ENCODE data around the gene CSPG5.

CSPG5 gene

DNA sequence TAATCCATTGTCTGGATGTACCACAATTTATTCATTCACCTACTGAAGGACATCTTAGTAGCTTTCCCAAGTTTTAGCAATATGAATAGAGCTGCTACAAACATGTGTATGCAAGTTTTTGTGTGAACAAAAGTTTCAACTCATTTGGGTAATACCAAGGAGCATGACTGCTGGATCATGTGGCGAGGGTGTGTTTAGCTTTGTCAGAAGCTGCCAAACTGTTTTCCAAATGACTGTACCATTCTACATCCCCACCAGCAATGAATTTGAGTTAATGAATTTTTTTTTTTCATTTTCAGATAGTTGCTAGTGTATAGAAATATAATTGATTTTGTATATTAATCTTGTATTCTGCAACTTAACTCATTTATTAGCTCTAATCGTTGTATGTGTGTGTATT lies 45.2 kb downstream of the CSPG5 start:
- TF ChIP-seq TAF1 (IDR thresholded peaks at IDR 0.05; ENCODE audit: borderline replicate concordance, low read depth, low read length) (no peak), POLR2AphosphoS5 (IDR thresholded peaks at IDR 0.05; ENCODE audit: low read depth, low read length) (no peak)
- no peak for DNase-seq (ENCODE audit: insufficient read length)
- peak; percentile 17 for FAIRE-seq

DNA sequence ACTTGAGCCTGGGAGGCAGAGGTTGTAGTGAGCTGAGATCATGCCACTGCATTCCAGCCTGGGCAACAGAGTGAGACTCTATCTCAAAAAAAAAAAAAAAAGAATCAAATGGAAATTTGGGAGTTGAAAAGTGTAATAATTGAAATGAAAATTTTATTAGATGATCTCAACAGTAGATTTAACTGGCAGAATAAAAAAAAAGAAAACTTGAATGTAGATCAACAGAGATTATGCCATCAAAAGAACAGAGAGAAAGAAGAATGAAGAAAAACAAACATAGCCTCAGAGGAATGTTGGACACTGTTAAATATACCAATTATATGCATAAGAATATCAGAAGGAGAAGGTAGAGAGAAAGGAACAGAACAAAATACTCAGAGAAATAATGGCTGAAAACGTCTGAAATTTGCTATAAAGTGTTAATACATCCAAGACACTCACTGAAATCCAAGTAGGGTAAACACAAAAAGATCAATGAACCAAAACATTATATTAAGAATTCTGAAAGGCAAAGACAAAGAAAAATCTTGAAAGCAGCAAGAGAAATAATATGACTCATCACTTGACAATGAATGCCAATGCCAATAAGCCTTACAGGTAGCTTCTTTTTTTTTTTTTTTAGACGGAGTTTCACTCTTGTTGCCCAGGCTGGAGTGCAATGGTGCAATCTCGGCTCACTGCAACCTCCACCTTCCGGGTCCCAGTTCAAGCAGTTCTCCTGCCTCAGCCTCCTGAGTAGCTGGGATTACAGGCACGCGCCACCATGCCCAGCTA lies 50.5 kb downstream of the CSPG5 start:
- no peak for DNase-seq (ENCODE audit: insufficient read length)
- TF ChIP-seq POLR2A (IDR thresholded peaks at IDR 0.05; ENCODE audit: low read depth, low read length) (no peak), TAF1 (IDR thresholded peaks at IDR 0.05; ENCODE audit: borderline replicate concordance, low read depth, low read length) (no peak), POLR2AphosphoS5 (IDR thresholded peaks at IDR 0.05; ENCODE audit: low read depth, low read length) (no peak)
- FAIRE-seq: no peak

DNA sequence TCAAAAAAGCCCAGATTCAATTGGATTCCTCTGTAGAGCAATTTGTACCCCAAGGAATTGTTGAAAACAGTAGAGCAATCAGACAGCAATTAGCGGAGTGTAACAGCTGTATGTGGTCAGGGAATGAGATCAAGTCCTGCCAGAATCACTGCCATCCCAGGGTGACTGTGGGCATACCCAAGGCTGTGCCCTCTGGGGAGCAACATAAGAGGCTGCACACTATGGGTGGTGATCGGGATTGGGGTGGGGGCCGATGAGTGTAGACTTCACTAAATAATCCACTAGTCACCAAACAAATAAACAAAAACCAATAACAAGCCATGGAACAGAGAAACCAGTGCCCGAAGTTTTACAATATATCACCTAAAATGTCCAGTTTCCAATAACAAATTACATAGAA lies 53.0 kb downstream of the CSPG5 start:
- DNase-seq (ENCODE audit: insufficient read length) (no peak), FAIRE-seq (no peak)
- TF ChIP-seq POLR2AphosphoS5 (IDR thresholded peaks at IDR 0.05; ENCODE audit: low read depth, low read length): no peak
- no peak for TF ChIP-seq TAF1 (IDR thresholded peaks at IDR 0.05; ENCODE audit: borderline replicate concordance, low read depth, low read length)
- no peak for TF ChIP-seq POLR2A (IDR thresholded peaks at IDR 0.05; ENCODE audit: low read depth, low read length)

DNA sequence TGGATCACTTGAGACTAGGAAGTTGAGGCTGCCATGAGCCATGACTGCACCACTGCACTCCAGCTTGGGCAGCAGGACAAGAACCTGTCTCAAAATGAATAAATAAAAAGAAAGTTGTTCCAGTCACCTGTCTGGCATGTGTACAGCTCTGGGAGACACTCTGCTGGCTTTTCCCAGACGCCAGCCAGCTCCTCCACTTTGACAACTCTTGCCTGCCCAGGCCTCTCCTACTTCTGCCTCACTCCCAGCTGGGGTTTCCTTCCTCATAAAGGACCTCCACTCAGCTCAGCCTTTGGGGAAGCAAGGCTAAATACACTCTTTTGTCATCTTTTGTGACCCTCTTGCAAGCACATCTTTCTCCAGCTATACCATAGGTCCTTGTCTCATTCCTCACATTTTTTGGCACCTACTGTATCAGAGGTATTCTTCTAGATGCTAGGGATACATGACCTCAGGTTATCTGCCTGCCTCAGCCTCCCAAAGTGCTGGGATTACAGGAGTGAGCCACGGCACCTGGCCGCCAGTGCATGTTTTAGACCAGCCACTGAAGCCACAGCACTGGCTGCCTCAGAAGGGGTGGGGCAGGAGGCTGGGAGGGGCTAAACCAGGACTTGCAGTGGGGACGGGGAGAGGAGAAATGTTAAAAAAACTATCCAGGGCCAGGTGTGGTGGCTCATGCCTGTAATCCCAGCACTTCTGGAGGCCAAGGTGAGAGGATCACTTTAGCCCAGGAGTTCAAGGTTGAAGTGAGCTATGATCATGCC lies 55.2 kb downstream of the CSPG5 start:
- DNase-seq (ENCODE audit: insufficient read length): no peak
- FAIRE-seq: no peak
- TF ChIP-seq POLR2A (IDR thresholded peaks at IDR 0.05; ENCODE audit: low read depth, low read length) (no peak), POLR2AphosphoS5 (IDR thresholded peaks at IDR 0.05; ENCODE audit: low read depth, low read length) (no peak), TAF1 (IDR thresholded peaks at IDR 0.05; ENCODE audit: borderline replicate concordance, low read depth, low read length) (no peak)

DNA sequence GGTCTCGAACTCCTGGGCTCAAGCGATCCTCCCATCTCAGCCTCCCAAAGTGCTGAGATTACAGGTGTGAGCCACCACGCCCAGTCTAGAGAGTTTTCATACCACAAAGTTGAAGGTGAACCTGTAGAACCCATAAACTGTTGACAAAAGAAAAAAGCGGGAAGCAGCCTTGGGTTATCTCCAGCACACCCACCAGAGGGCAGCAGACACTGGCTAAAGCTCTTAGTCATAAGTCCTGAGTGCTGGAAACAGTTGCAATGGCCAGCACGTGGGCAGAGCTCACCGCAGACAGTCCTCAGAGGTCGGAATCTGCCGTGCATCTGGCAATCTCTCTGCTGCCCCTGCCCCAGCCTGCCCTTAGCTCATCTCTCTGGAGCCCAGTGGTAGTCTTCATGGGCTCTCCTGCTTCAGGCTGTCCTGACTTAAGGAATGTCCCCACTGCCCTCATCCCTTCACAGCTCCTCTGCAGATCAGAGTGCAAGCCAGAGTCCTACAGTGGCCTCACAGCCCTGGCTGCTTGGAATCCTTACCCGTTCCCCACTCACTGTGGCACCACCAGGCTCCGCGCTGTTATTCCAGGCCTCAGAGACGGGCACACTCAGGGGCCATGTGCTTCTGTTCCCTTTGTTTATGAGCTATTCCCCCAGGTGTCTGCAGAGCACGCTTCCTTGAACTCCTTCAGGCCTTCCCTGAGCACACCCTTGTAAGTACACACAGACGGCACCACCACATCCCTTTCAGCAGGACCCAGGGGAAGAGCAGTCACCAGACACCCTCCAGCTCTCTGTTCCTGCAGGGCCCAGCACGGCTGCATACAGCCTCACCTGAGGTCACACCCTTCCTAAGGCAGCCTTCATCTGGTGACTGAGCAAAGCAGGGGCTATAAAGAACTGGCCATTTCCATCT lies 56.3 kb downstream of the CSPG5 start:
- no peak for TF ChIP-seq POLR2A (IDR thresholded peaks at IDR 0.05; ENCODE audit: low read depth, low read length)
- TF ChIP-seq TAF1 (IDR thresholded peaks at IDR 0.05; ENCODE audit: borderline replicate concordance, low read depth, low read length): no peak
- no peak for TF ChIP-seq POLR2AphosphoS5 (IDR thresholded peaks at IDR 0.05; ENCODE audit: low read depth, low read length)
- FAIRE-seq: peak; percentile 74
- peak; percentile 52 for DNase-seq (ENCODE audit: insufficient read length)

DNA sequence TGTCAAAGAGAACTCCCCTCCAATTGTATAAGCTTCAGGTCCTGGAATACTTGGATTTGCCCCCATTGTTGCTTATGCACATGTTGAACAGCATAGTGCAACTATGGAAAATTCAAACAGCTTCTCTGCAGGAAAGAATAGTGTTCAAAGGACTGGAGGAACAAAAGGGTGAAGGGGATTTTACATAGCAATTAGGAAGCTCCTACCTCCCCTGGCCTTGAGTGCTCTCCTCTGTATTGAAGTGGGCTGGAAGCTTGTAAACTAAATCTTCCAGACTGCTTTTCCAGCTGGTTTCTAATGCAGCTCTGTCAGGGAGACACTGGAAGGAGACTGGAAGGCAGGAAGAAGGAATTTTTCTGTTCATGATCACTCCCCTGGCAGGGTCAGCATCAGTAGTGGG lies 57.9 kb downstream of the CSPG5 start:
- FAIRE-seq (no peak), DNase-seq (ENCODE audit: insufficient read length) (no peak)
- TF ChIP-seq TAF1 (IDR thresholded peaks at IDR 0.05; ENCODE audit: borderline replicate concordance, low read depth, low read length): no peak
- TF ChIP-seq POLR2AphosphoS5 (IDR thresholded peaks at IDR 0.05; ENCODE audit: low read depth, low read length): no peak
- TF ChIP-seq POLR2A (IDR thresholded peaks at IDR 0.05; ENCODE audit: low read depth, low read length): no peak

DNA sequence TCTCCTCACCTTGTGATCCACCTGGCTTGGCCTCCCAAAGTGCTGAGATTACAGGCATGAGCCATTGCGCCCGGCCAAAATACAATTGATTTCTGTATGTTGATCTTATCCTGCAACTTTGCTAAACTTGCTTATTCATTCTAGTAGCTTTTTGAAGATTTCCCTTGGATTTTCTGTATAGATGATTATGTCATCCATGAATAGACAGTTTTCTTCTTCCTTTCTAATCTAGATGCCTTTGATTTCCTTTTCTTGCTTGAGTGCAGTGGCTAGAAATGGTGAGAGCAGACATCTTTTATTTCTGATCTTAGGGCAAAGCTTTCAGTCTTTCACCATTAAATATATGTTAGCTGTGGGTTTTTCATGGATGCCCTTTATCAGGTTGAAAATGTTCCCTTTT lies 60.7 kb downstream of the CSPG5 start:
- FAIRE-seq: no peak
- TF ChIP-seq POLR2AphosphoS5 (IDR thresholded peaks at IDR 0.05; ENCODE audit: low read depth, low read length) (no peak), TAF1 (IDR thresholded peaks at IDR 0.05; ENCODE audit: borderline replicate concordance, low read depth, low read length) (no peak), POLR2A (IDR thresholded peaks at IDR 0.05; ENCODE audit: low read depth, low read length) (no peak)
- no peak for DNase-seq (ENCODE audit: insufficient read length)

GRCh38 chr3:47515864-47516319 lies 62.8 kb downstream of the CSPG5 start:
- DNase-seq (ENCODE audit: insufficient read length) (no peak), FAIRE-seq (no peak)
- TF ChIP-seq POLR2AphosphoS5 (IDR thresholded peaks at IDR 0.05; ENCODE audit: low read depth, low read length) (no peak), TAF1 (IDR thresholded peaks at IDR 0.05; ENCODE audit: borderline replicate concordance, low read depth, low read length) (no peak)

GRCh38 chr3:47515100-47515499 lies 63.6 kb downstream of the CSPG5 start:
- no peak for DNase-seq (ENCODE audit: insufficient read length)
- FAIRE-seq: no peak
- TF ChIP-seq POLR2AphosphoS5 (IDR thresholded peaks at IDR 0.05; ENCODE audit: low read depth, low read length) (no peak), POLR2A (IDR thresholded peaks at IDR 0.05; ENCODE audit: low read depth, low read length) (no peak), TAF1 (IDR thresholded peaks at IDR 0.05; ENCODE audit: borderline replicate concordance, low read depth, low read length) (no peak)

DNA sequence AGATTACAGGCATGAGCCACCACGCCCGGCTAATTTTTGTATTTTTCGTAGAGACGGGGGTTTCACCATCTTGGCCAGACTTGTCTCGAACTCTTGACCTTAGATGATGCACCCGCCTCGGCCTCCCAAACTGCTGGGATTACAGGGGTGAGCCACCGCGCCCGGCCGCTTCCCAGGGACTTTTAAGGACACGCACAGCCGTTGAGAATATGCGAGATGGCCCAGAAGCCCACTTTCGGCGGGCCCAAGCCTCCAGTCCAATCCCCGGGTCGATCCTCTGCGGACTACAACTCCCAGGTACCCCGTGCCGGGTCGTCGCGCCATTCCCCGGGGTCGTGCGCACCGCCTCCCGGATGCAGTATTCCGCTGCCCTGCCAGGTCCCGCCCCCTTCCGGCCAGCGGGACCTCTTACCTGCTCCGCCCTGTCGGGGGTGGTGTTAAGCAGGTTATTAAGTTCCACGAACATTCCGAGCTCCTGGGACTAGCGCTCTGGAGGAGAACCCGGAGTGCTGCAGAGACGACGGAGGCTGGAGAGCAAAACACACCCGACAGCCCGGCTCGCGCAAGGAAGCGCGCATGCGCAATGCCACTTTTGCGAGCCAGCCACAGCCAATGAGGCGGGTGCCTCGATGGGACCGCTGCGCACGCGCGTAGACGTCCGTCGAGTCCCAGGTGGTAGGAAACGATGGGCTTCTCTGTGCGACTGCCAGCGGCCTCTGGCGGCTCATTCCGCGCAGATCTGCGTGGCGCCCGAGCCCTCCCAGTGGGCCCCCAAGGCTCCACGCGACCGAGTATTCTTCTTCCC lies 65.3 kb downstream of the CSPG5 start, which contains the start of gene ELP6:
ELP6 (minus strand) TSS at position 588 of the 805 bp plus-strand sequence; CDS start at position 466, 122 bp downstream.
- DNase-seq (ENCODE audit: insufficient read length): peak; percentile 92
- peak; percentile 99 for FAIRE-seq

More for the DNA sequence above, 65.3 kb downstream of the CSPG5 start, which contains the start of gene ELP6:
- TF ChIP-seq POLR2AphosphoS5 (IDR thresholded peaks at IDR 0.05; ENCODE audit: low read depth, low read length): peak; percentile 90
- TF ChIP-seq TAF1 (IDR thresholded peaks at IDR 0.05; ENCODE audit: borderline replicate concordance, low read depth, low read length): no peak; the same call in 1 of the 2 replicates
- peak; percentile 91 for TF ChIP-seq POLR2A (IDR thresholded peaks at IDR 0.05; ENCODE audit: low read depth, low read length)
